OCI-LY1 (cell line): ENCODE results near the gene HES5.

Experiments
- H2AFZ ChIP-seq: fragments of 200-600 bp; sonication (generic), shearing (Covaris generic); 2 replicates; pipeline ENCODE4 v1.6.0; 2014; ENCODE audit warnings: antibody characterized with exemption, mild to moderate bottlenecking, low read length
- H3F3A ChIP-seq: fragments of 200-600 bp; sonication (generic), shearing (Covaris generic); 2 replicates; pipeline ENCODE4 v1.6.0; 2014; ENCODE audit warnings: mild to moderate bottlenecking, antibody characterized with exemption, low read length, moderate library complexity; ENCODE audit not compliant: insufficient read depth
- H3K27ac ChIP-seq: fragments of 200-600 bp; sonication (generic); 2 replicates; pipeline ENCODE4 v1.5.1; 2014; ENCODE audit warnings: low read length, mixed run types, mild to moderate bottlenecking, low read depth; ENCODE audit not compliant: poor library complexity, severe bottlenecking
- H3K27me3 ChIP-seq: fragments of 200-600 bp; sonication (generic); 2 replicates; pipeline ENCODE4 v1.6.0; 2014; ENCODE audit warnings: antibody characterized with exemption, mild to moderate bottlenecking, low read length, moderate library complexity; ENCODE audit not compliant: insufficient read depth
- H3K36me3 ChIP-seq: fragments of 200-600 bp; sonication (generic); 2 replicates; pipeline ENCODE4 v1.6.1; 2014; ENCODE audit warnings: mild to moderate bottlenecking, antibody characterized with exemption, low read length, moderate library complexity, mixed read lengths; ENCODE audit not compliant: insufficient read depth
- H3K4me1 ChIP-seq: fragments of 200-600 bp; sonication (generic); 2 replicates; pipeline ENCODE4 v1.5.1; 2014; ENCODE audit warnings: mild to moderate bottlenecking, low read length, moderate library complexity; ENCODE audit not compliant: insufficient read depth, severe bottlenecking
- H3K4me2 ChIP-seq: fragments of 200-600 bp; sonication (generic), shearing (Covaris generic); 2 replicates; pipeline ENCODE4 v1.6.1; 2014; ENCODE audit warnings: low read length
- H3K4me3 ChIP-seq: fragments of 200-600 bp; sonication (generic); 2 replicates; pipeline ENCODE4 v1.5.1; 2014; ENCODE audit warnings: low read length, low read depth, mild to moderate bottlenecking, mixed read lengths; ENCODE audit not compliant: poor library complexity, severe bottlenecking
- H3K79me2 ChIP-seq: fragments of 200-600 bp; shearing (Covaris generic); 2 replicates; pipeline ENCODE4 v1.6.1; 2016; ENCODE audit warnings: mixed run types, low read length, mixed read lengths; ENCODE audit not compliant: insufficient read depth
- H3K9ac ChIP-seq: fragments of 200-600 bp; sonication (generic), shearing (Covaris generic); 2 replicates; pipeline ENCODE4 v1.6.1; 2014; ENCODE audit warnings: mild to moderate bottlenecking, low read length, mixed read lengths
- H3K9me2 ChIP-seq: fragments of 200-600 bp; sonication (generic), shearing (Covaris generic); 2 replicates; pipeline ENCODE4 v1.6.1; 2014; ENCODE audit warnings: low read depth, mild to moderate bottlenecking, low read length, mixed read lengths
- H3K9me3 ChIP-seq: fragments of 200-600 bp; shearing (Covaris generic); 2 replicates; pipeline ENCODE4 v1.6.1; 2014; ENCODE audit warnings: low read length, mixed read lengths
- H4K20me1 ChIP-seq: fragments of 200-600 bp; sonication (generic), shearing (Covaris generic); 2 replicates; pipeline ENCODE4 v1.6.0; 2016; ENCODE audit warnings: mild to moderate bottlenecking, low read length; ENCODE audit not compliant: insufficient read depth
- CTCF ChIP-seq: fragments of 200-600 bp; sonication (generic), shearing (Covaris generic); IDR thresholded peaks from 2 replicates; pipeline ENCODE4 v1.5.1; 2017; ENCODE audit warnings: mild to moderate bottlenecking, antibody characterized with exemption, low read length, moderate library complexity, mixed read lengths
- EZH2 ChIP-seq: fragments of 200-600 bp; sonication (generic), shearing (Covaris generic); IDR thresholded peaks from 2 replicates; pipeline ENCODE4 v1.8.0; 2017; ENCODE audit warnings: borderline replicate concordance, mixed run types, mild to moderate bottlenecking, antibody characterized with exemption, low read length, moderate library complexity, mixed read lengths

The HES5 gene

GRCh38 chr1:2544093-2544874, 14.2 kb upstream of the HES5 start:
- H3K27ac ChIP-seq = no peak overlapping the region
- no peaks in the 10 kb centered on the region for H3K9me3 ChIP-seq
- no peaks in the 10 kb centered on the region for H3F3A ChIP-seq
- H3K79me2 ChIP-seq = no peaks in the 10 kb centered on the region
- H4K20me1 ChIP-seq = no peaks in the 10 kb centered on the region
- H3K4me3 ChIP-seq = no peak overlapping the region
- H3K4me1 ChIP-seq = peaks cover 30% of the 10 kb centered on the region
- H3K4me2 ChIP-seq = no peak overlapping the region
- H3K36me3 ChIP-seq = no peaks in the 10 kb centered on the region
- no peaks in the 10 kb centered on the region for H3K9me2 ChIP-seq
- H2AFZ ChIP-seq = no peak overlapping the region
- H3K9ac ChIP-seq = no peak overlapping the region
- H3K27me3 ChIP-seq = no peaks in the 10 kb centered on the region
- TF ChIP-seq CTCF (no peak), EZH2 (no peak)

GRCh38 chr1:2543543-2544092, 13.6 kb upstream of the HES5 start:
- H3K79me2 ChIP-seq = no peaks in the 10 kb centered on the region
- H2AFZ ChIP-seq = no peak overlapping the region
- H3K36me3 ChIP-seq = no peaks in the 10 kb centered on the region
- H3K4me2 ChIP-seq = no peak overlapping the region
- no peaks in the 10 kb centered on the region for H3F3A ChIP-seq
- H3K4me1 ChIP-seq = peaks cover 23% of the 10 kb centered on the region
- H3K9ac ChIP-seq = no peak overlapping the region
- H3K27me3 ChIP-seq = 0 out of 2 replicates have a peak, but pooled peaks cover under 1% of the 10 kb centered on the region
- TF ChIP-seq CTCF = no peak
- no peak for TF ChIP-seq EZH2
- H3K4me3 ChIP-seq = no peak overlapping the region
- H3K9me3 ChIP-seq = no peaks in the 10 kb centered on the region
- H3K9me2 ChIP-seq = no peaks in the 10 kb centered on the region
- H3K27ac ChIP-seq = no peak overlapping the region
- no peaks in the 10 kb centered on the region for H4K20me1 ChIP-seq

- no peaks in the 10 kb centered on the region for H4K20me1 ChIP-seq
- H3K4me1 ChIP-seq = peaks cover 11% of the 10 kb centered on the region
- no peaks in the 10 kb centered on the region for H3F3A ChIP-seq
- no peaks in the 10 kb centered on the region for H3K9me2 ChIP-seq
- H3K27ac ChIP-seq = no peak overlapping the region
- no peak overlapping the region for H3K4me2 ChIP-seq
- H3K79me2 ChIP-seq = no peaks in the 10 kb centered on the region
- no peaks in the 10 kb centered on the region for H3K36me3 ChIP-seq
- no peak overlapping the region for H2AFZ ChIP-seq
- 0 out of 2 replicates have a peak, but pooled peaks cover 7% of the 10 kb centered on the region for H3K27me3 ChIP-seq
- no peak for TF ChIP-seq EZH2
- no peak for TF ChIP-seq CTCF
- H3K9me3 ChIP-seq = no peaks in the 10 kb centered on the region
- no peak overlapping the region for H3K9ac ChIP-seq
- H3K4me3 ChIP-seq = no peak overlapping the region
These were observed 12.3 kb upstream of the HES5 start for GRCh38 chr1:2542246-2542915.
